ENCODE data around the gene PSAP. TPM values are rescaled to one million over a fixed set of nuclear protein-coding genes. Genes with fewer than 3 reads are reported as not detected.

The PSAP gene
- total and polyA plus RNA-seq, 9 donors: 632 to 3,407 (median 1,118) TPM

GRCh38 chr10:71797533-71798307 is 53.3 kb downstream of the PSAP start:
- Histone ChIP-seq H3K36me3 (no peaks in the 10 kb centered on the region), H3K27ac (no peak overlapping the region), H3K9me3 (no peaks in the 10 kb centered on the region), H3K27me3 (no peaks in the 10 kb centered on the region), H3K4me3 (no peak overlapping the region), H3K4me1 (ENCODE audit: insufficient read depth) (no peaks in the 10 kb centered on the region)
- WGBS, 3 donors: 84 to 94% (median 85%) methylated on average over 10 of the region's 10 CpGs
- no peak for TF ChIP-seq CTCF (IDR thresholded peaks at IDR 0.05)
- TF ChIP-seq EP300 (IDR thresholded peaks at IDR 0.05): no peak
- no peak for TF ChIP-seq POLR2A (IDR thresholded peaks at IDR 0.05)
- intact Hi-C loops (cut with DNase I): no loop called here
- DNase-seq: peak in 1 of 5 donors; percentile 10

- intact Hi-C loops (cut with DNase I): no loop called here
- no peak for TF ChIP-seq POLR2A (IDR thresholded peaks at IDR 0.05)
- no peak for TF ChIP-seq CTCF (IDR thresholded peaks at IDR 0.05)
- TF ChIP-seq EP300 (IDR thresholded peaks at IDR 0.05): no peak
- WGBS, 3 donors: 88 to 89% (median 89%) methylated on average over 7 of the region's 7 CpGs
These were observed 54.2 kb downstream of the PSAP start for GRCh38 chr10:71796749-71797405.

GRCh38 chr10:71795248-71795647 is 55.8 kb downstream of the PSAP start:
- intact Hi-C loops (cut with DNase I): no loop called here
- Histone ChIP-seq H3K36me3 (no peaks in the 10 kb centered on the region), H3K27me3 (no peaks in the 10 kb centered on the region), H3K4me1 (ENCODE audit: insufficient read depth) (no peaks in the 10 kb centered on the region), H3K27ac (no peak overlapping the region), H3K9me3 (no peaks in the 10 kb centered on the region), H3K4me3 (no peak overlapping the region)
- DNase-seq: no peak
- TF ChIP-seq POLR2A (IDR thresholded peaks at IDR 0.05) (no peak), EP300 (IDR thresholded peaks at IDR 0.05) (no peak), CTCF (IDR thresholded peaks at IDR 0.05) (no peak)
- 39 to 58% (median 43%) methylated on average over 2 of the region's 2 CpGs for WGBS, 3 donors

More at GRCh38 chr10:71796749-71797405, 54.2 kb downstream of the PSAP start:
- Histone ChIP-seq H3K4me1 (ENCODE audit: insufficient read depth) (no peaks in the 10 kb centered on the region), H3K9me3 (no peaks in the 10 kb centered on the region), H3K4me3 (no peak overlapping the region), H3K36me3 (no peaks in the 10 kb centered on the region), H3K27ac (no peak overlapping the region), H3K27me3 (no peaks in the 10 kb centered on the region)
- DNase-seq: no peak

- Histone ChIP-seq H3K36me3 (no peaks in the 10 kb centered on the region), H3K27me3 (no peaks in the 10 kb centered on the region), H3K4me3 (no peak overlapping the region), H3K27ac (no peak overlapping the region), H3K9me3 (no peaks in the 10 kb centered on the region), H3K4me1 (ENCODE audit: insufficient read depth) (no peaks in the 10 kb centered on the region)
- WGBS, 3 donors: 86 to 89% (median 87%) methylated on average over 17 of the region's 17 CpGs
- TF ChIP-seq CTCF (IDR thresholded peaks at IDR 0.05): no peak
- no peak for TF ChIP-seq POLR2A (IDR thresholded peaks at IDR 0.05)
- no peak for TF ChIP-seq EP300 (IDR thresholded peaks at IDR 0.05)
- DNase-seq: no peak
- intact Hi-C loops (cut with DNase I): no loop called here
These were observed 60.2 kb downstream of the PSAP start for GRCh38 chr10:71790749-71791440.
